Psoas muscle (tissue), 8 donors: ENCODE results near the gene NELFB. TPM values are rescaled to one million over a fixed set of nuclear protein-coding genes. Genes with fewer than 3 reads are reported as not detected.

Experiments used
- ATAC-seq, 4 donors: fragments of 200-7000 bp; cut with Tn5 transposase; one replicate each; pipeline ENCODE4 v1.9.1; 2020; ENCODE audit warnings: moderate library complexity in 3 of 4, mild to moderate bottlenecking in 2 of 4
- DNase-seq, 2 donors: peaks; one replicate each; pipeline ENCODE4 v3.0.0-alpha.2; 2020
- H3K27ac ChIP-seq: fragments of 200-600 bp; one replicate; pipeline ENCODE4 v1.8.0; 2022
- H3K27me3 ChIP-seq, 3 donors: fragments of 200-600 bp in 1 of 3; one replicate each; pipeline versions ENCODE4 v1.6.1 to v1.8.0; 2013 to 2022; ENCODE audit warnings: low read length in 2 of 3, mild to moderate bottlenecking in 2 of 3, moderate library complexity in 1 of 3; ENCODE audit not compliant: insufficient read depth in 3 of 3
- H3K36me3 ChIP-seq, 2 donors: fragments of 200-600 bp in 1 of 2; one replicate each; pipeline versions ENCODE4 v1.6.1 to v1.8.0; 2013 to 2022; ENCODE audit warnings: low read depth in 1 of 2, mild to moderate bottlenecking in 1 of 2, moderate library complexity in 1 of 2; ENCODE audit not compliant: insufficient read depth in 1 of 2
- H3K4me1 ChIP-seq: fragments of 200-600 bp; one replicate; pipeline ENCODE4 v1.8.0; 2022
- H3K4me3 ChIP-seq: fragments of 200-600 bp; one replicate; pipeline ENCODE4 v1.8.0; 2022; ENCODE audit warnings: mild to moderate bottlenecking
- H3K9me3 ChIP-seq: fragments of 200-600 bp; one replicate; pipeline ENCODE4 v1.8.0; 2022
- WGBS, 3 donors: extraction: QIAGEN DNeasy Blood & Tissue Kit; methylation state at CpG; one replicate each; pipeline versions ENCODE4 v1.1.6 to v1.1.7; 2013; 5-methylcytosine and 5-hydroxymethylcytosine counted together
- intact Hi-C, 2 donors: fragments of 100-400 bp; cut with DNase I; formaldehyde crosslinking; loops; one replicate each; pipeline versions ENCODE4 v1.11.0 to v1.14.2; 2022
- polyA plus RNA-seq, 3 donors: library from polyadenylated mRNA; stranded (reverse); fragments of 200-250 nt; gene quantifications; one replicate each; pipeline ENCODE4 v1.2.3, GENCODE V29; 2013
- total RNA-seq, 4 donors: library from RNA; stranded (reverse); fragmentation: NEBNext Ultra II Directional in 2 of 4; extraction: Animal tissue kit (Norgen Biotek cat#: 25700) in 2 of 4; gene quantifications; one replicate each; pipeline versions ENCODE4 v1.2.1 to v1.2.4, GENCODE V29; 2021 to 2023
- TF ChIP-seq, protein P1 (sequence below): fragments of 200-600 bp; IDR thresholded peaks from one replicate; pipeline ENCODE4 v1.8.0; 2022; ENCODE audit warnings: antibody characterized with exemption
- donor health status: healthy with polysubstance abuse.
- donor health status: DM: no; HTN: no; CAD: no; lungs with moderate emphysema.
- donor health status: Bipolar disorder and iron deficiency.
- donor health status: healthy.
- donor health status: DM: yes; HTN: yes; CAD: no.
- donor health status: DM: no; HTN: no; CAD: no.
- donor health status: DM: no; HTN: no; CAD: no.
- donor health status: DM: yes; HTN: yes; CAD: no.

The NELFB gene
- total and polyA plus RNA-seq, 7 donors: 39.1 to 74.3 (median 43.8) TPM

DNA sequence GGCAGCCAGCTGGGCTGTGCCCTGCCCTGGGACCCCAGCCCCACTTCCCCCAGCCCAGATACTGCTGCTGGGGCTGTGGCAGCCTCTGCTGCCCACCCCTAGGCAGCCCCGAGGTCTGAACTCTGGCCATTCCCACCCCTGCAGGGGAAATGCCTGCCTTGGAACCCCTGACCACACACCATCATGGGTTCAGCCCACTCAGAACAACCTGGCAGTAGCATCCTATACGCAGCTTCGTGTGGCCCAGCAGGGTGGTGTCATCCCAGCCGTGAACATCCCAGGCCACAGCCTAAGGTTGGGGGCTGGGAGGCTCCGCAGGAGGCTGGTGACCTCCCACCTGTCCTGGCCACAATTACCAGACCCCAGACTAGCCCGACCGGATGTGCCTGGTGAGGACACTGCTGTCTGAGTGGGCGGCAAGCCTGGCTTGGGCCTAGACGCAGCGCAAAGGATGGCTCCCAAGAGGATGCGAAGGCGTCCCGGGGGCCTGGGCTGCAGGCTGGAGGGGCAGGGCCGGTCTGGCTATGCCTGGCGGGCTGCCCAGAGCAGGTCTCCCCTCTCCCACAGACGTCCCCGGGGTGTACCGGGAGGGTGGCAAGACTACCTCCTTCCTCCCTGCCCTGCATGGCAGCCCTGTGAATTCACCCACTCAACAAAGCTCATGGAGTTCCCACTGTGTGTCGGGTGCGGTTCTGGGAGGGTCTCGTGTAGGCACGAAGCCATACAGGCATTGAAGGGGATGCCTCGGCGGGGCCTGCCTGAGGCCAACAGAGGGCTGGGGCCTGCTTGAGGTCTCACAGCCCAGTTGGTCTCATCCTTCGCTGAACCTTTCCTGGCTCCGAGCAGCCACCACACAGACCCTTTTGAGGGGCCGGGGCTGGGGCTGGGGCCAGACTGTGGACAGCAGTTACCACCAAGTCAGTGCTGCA lies 25.9 kb upstream of the NELFB start:
- Histone ChIP-seq H3K9me3 (no peaks in the 10 kb centered on the region), H3K36me3 (no peaks in the 10 kb centered on the region), H3K27me3 (peaks cover 0 to 32% (median 8%) of the 10 kb centered on the region in 3 donors), H3K4me1 (peaks cover under 1% of the 10 kb centered on the region), H3K27ac (no peak overlapping the region), H3K4me3 (no peak overlapping the region)
- TF ChIP-seq, protein P1, sequence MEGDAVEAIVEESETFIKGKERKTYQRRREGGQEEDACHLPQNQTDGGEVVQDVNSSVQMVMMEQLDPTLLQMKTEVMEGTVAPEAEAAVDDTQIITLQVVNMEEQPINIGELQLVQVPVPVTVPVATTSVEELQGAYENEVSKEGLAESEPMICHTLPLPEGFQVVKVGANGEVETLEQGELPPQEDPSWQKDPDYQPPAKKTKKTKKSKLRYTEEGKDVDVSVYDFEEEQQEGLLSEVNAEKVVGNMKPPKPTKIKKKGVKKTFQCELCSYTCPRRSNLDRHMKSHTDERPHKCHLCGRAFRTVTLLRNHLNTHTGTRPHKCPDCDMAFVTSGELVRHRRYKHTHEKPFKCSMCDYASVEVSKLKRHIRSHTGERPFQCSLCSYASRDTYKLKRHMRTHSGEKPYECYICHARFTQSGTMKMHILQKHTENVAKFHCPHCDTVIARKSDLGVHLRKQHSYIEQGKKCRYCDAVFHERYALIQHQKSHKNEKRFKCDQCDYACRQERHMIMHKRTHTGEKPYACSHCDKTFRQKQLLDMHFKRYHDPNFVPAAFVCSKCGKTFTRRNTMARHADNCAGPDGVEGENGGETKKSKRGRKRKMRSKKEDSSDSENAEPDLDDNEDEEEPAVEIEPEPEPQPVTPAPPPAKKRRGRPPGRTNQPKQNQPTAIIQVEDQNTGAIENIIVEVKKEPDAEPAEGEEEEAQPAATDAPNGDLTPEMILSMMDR: no peak
- 55 to 60% (median 57%) methylated on average over 26 to 27 of the region's 27 CpGs for WGBS, 3 donors
- DNase-seq (no peak), ATAC-seq (no peak)
- intact Hi-C loops: loop anchor here in 1 of 2 donors (5.0 kb wide), 1 partner anchor 42 kb away; the partner anchor contains the start of genes ANAPC2 and SSNA1

DNA sequence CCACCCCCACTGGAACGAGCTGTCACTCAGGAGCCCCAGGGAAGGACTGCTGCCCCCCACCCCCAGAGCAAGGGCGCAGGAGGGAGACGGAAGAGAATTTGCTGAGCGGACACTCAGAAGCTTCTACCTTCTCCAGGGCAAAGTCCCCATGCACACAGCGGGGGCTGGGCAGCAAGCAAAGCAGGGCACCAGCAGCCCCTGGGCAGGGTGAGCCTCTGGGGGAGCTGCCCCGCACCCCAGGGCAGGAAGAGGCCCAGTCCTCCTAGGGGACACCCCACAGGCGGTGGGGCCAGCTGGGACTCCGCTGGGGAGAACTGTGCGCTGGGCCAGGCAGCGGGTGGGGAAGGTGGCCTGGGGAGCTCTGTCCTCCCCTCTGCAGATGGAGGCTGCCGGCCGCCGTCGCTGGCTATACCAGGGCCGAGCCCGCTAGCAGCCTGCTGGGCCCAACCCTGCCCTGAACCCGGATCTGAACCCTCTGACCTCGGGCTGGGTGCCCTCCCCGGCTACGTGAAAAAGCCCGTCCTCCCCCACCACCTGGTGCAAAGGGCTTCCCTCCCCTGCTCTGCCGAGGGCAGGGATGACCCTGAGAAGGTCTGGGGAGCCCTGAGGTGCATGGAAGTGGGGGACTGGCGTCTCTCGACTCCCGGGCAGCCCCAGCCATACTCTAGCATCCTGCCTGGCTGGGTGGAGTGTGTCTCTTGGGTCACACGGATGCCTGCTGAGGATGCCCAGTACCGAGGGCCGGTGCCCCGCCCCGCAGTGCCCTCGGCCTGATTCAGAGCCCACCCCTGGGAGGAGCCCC lies 25.0 kb upstream of the NELFB start:
- Histone ChIP-seq H3K27ac (no peak overlapping the region), H3K36me3 (no peaks in the 10 kb centered on the region), H3K9me3 (no peaks in the 10 kb centered on the region), H3K27me3 (peaks cover 0 to 32% (median 15%) of the 10 kb centered on the region in 3 donors), H3K4me1 (no peaks in the 10 kb centered on the region), H3K4me3 (no peak overlapping the region)
- TF ChIP-seq, protein P1: no peak
- intact Hi-C loops: loop anchor here in 1 of 2 donors (5.0 kb wide), 1 partner anchor 43 kb away; the partner anchor contains the start of genes ANAPC2 and SSNA1
- WGBS, 3 donors: 50 to 52% (median 52%) methylated on average over 25 to 31 of the region's 31 CpGs
- ATAC-seq (no peak), DNase-seq (no peak)

DNA sequence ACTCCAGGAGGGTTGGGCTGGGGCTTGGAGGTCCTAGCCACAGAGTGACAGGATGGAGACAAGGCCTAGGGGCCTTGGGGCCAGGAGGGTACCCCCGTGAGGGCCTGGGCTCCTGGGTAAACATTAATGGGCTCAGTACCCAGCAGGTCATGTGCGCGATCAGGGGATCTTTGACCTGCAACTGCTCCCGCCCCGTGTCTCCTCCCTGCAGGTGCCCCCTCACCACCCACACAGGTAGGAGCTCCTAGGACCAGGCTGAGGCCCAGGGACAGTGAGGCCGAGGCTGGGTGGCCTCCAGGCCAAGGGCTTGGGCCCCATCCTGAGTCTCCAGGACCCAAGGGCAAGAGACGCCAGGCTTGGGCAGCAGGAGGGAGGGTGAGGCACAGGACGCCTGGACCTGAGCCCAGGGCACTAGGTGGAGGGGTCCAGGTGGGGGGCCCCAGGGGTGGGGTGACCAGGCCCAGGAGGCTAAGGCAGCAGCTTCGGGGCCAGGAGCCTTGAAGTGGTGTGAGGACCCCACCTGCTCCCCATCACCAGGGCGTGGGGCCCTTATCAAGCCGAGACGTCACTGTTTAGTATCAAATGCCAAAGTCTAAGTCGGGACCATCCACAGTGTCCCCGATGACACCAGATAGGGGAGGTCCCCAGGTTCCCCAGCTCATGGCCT lies 24.3 kb upstream of the NELFB start, which contains the start of gene SLC34A3:
Gene SLC34A3 (plus strand): TSS at position 197 of the 667 bp plus-strand sequence. CDS start 802 bp downstream, outside the sequence.
- Histone ChIP-seq H3K27me3 (peaks cover 0 to 32% (median 15%) of the 10 kb centered on the region in 3 donors), H3K4me3 (no peak within 1 kb of the TSS), H3K27ac (no peak within 1 kb of the TSS), H3K36me3 (no peaks in the 10 kb centered on the region), H3K9me3 (no peaks in the 10 kb centered on the region), H3K4me1 (peaks cover under 1% of the 10 kb centered on the region)
- TF ChIP-seq, protein P1: no peak
- 63 to 68% (median 65%) methylated on average over 14 of the region's 14 CpGs for WGBS, 3 donors
- DNase-seq: no peak
- intact Hi-C loops: no loop called here
- ATAC-seq: no peak

DNA sequence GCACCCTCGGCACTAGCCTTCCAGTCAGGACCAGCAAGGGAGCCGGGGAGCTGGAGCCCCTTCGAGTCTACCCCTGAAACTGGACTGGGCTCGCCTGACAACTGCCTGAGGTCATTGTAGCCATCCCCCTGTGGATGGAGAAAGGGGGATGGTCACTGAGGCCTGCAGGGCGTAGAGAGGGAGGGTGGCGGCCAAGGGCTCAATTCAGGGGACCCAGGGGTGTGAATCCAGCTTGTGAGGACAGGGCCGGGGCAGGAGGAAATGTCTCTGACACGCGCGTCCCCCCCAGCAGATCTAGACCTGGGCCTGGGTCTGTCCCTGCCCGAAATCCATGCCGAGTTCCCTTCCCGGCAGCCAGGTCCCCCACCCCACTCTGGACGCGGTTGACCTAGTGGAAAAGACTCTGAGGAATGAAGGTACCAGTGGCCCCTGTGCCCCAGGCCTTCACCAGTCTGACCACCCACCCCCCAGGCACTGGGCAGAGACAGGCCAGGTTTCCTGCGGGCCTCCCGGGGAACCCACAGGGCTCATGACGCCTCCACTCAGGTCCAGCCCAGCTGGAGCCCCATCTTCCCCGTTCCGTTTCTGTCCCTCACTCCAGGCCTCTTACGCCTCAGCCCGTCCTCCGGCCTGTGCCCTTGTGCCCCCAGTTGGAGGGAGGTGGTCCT lies 23.6 kb upstream of the NELFB start:
- Histone ChIP-seq H3K4me3 (no peak overlapping the region), H3K36me3 (no peaks in the 10 kb centered on the region), H3K27ac (no peak overlapping the region), H3K9me3 (no peaks in the 10 kb centered on the region), H3K27me3 (peaks cover 0 to 32% (median 15%) of the 10 kb centered on the region in 3 donors), H3K4me1 (peaks cover 6% of the 10 kb centered on the region)
- 76 to 83% (median 80%) methylated on average over 23 of the region's 23 CpGs for WGBS, 3 donors
- DNase-seq: no peak
- intact Hi-C loops: no loop called here
- TF ChIP-seq, protein P1: no peak
- ATAC-seq: no peak
